HepG2 (cell line): ENCODE data around the gene HDAC5. TPM values are rescaled to one million over a fixed set of nuclear protein-coding genes. Genes with fewer than 3 reads are reported as not detected.

ENCODE experiments used
- CEBPB ChIP-seq: IDR thresholded peaks from 2 replicates; pipeline ENCODE4 v1.6.1; 2011; ENCODE audit warnings: low read depth, low read length, improper control_type of control experiment, borderline replicate concordance
- CEBPG ChIP-seq: IDR thresholded peaks from 2 replicates; pipeline ENCODE4 v1.6.1; 2016
- NR2F1 ChIP-seq, 2 experiments: fragments of 450-650 bp in 1 of 2; formaldehyde crosslinking in 1 of 2; IDR thresholded peaks; 2 replicates each; pipeline versions ENCODE4 v1.5.0 to v1.6.1; 2016 to 2020; ENCODE audit warnings: mild to moderate bottlenecking in 1 of 2, missing compliant biosample characterization in 1 of 2, missing genetic modification reagents in 1 of 2, moderate library complexity in 1 of 2
- NR2F6 ChIP-seq, 2 experiments: IDR thresholded peaks; 2 replicates each; pipeline ENCODE4 v1.6.1; 2016; ENCODE audit warnings: antibody characterized with exemption in 1 of 2, mild to moderate bottlenecking in 1 of 2
- PHF20 ChIP-seq: sonication (generic); formaldehyde crosslinking; IDR thresholded peaks from 2 replicates; pipeline ENCODE4 v1.5.0; 2020; ENCODE audit warnings: mild to moderate bottlenecking, missing genetic modification reagents
- SOX6 ChIP-seq, 2 experiments: fragments of 450-650 bp in 1 of 2; sonication (generic) in 1 of 2; formaldehyde crosslinking in 1 of 2; IDR thresholded peaks; 2 replicates each; pipeline versions ENCODE4 v1.4.0 to v1.6.1; 2017 to 2020; ENCODE audit warnings: antibody characterized with exemption in 1 of 2, mild to moderate bottlenecking in 1 of 2, missing genetic modification reagents in 1 of 2
- TBP ChIP-seq: sonication (generic); formaldehyde crosslinking; IDR thresholded peaks from 2 replicates; pipeline ENCODE4 v1.5.0; 2020; ENCODE audit warnings: missing genetic modification reagents
- TEAD3 ChIP-seq: optimal IDR thresholded peaks from 2 replicates; pipeline ENCODE3; 2016; ENCODE audit warnings: borderline replicate concordance
- TOPORS ChIP-seq: sonication (generic); formaldehyde crosslinking; IDR thresholded peaks from 2 replicates; pipeline ENCODE4 v1.8.0; 2023; ENCODE audit warnings: mild to moderate bottlenecking, missing genetic modification reagents
- ZEB1 ChIP-seq: IDR thresholded peaks from 2 replicates; pipeline ENCODE4 v1.6.1; 2012; ENCODE audit warnings: mild to moderate bottlenecking, low read depth, inconsistent platforms; ENCODE audit not compliant: insufficient replicate concordance
- ZNF124 ChIP-seq: sonication (generic); formaldehyde crosslinking; IDR thresholded peaks from 2 replicates; pipeline ENCODE4 v1.4.0; 2020; ENCODE audit warnings: missing genetic modification reagents
- ZNF18 ChIP-seq: sonication (generic); formaldehyde crosslinking; IDR thresholded peaks from 2 replicates; pipeline ENCODE4 v1.8.0; 2022; ENCODE audit warnings: mild to moderate bottlenecking, missing genetic modification reagents; ENCODE audit not compliant: insufficient replicate concordance
- ZNF264 ChIP-seq: sonication (generic); formaldehyde crosslinking; IDR thresholded peaks from 2 replicates; pipeline ENCODE4 v1.4.0; 2020; ENCODE audit warnings: missing genetic modification reagents
- ZNF317 ChIP-seq: sonication (generic); formaldehyde crosslinking; IDR thresholded peaks from 2 replicates; pipeline ENCODE4 v1.5.0; 2020; ENCODE audit warnings: mild to moderate bottlenecking, missing genetic modification reagents
- ZNF362 ChIP-seq: sonication (generic); formaldehyde crosslinking; IDR thresholded peaks from 2 replicates; pipeline ENCODE4 v1.4.0; 2020; ENCODE audit warnings: missing genetic modification reagents, mild to moderate bottlenecking, borderline replicate concordance
- ZNF547 ChIP-seq: sonication (generic); formaldehyde crosslinking; IDR thresholded peaks from 2 replicates; pipeline ENCODE4 v1.5.1; 2020; ENCODE audit warnings: mild to moderate bottlenecking, missing genetic modification reagents
- ZNF781 ChIP-seq: sonication (generic); formaldehyde crosslinking; IDR thresholded peaks from 2 replicates; pipeline ENCODE4 v1.5.1; 2020; ENCODE audit warnings: borderline replicate concordance, mild to moderate bottlenecking, missing genetic modification reagents; ENCODE audit errors: not compliant biosample characterization
- ZNF878 ChIP-seq: sonication (generic); formaldehyde crosslinking; IDR thresholded peaks from 2 replicates; pipeline ENCODE4 v1.8.1; 2023; ENCODE audit warnings: mild to moderate bottlenecking, missing genetic modification reagents, moderate library complexity
- polyA plus RNA-seq, 8 experiments: library from polyadenylated mRNA; depleted of rRNA in 3 of 8; stranded (reverse) in 7 of 8; unstranded in 1 of 8; fragments of >200 nt; fragmentation: Illumina TruSeq in 4 of 8; extraction: Trizol in 4 of 8; gene quantifications; 2 replicates each; pipeline versions ENCODE4 v1.2.1 to v1.2.3, GENCODE V29; 2011 to 2016; ENCODE audit warnings: low read depth in 4 of 8, missing spikeins in 1 of 8, mixed read lengths in 1 of 8; ENCODE audit not compliant: insufficient read depth in 1 of 8
- total RNA-seq, 5 experiments: library from RNA; depleted of rRNA; stranded (reverse); fragments of >200 nt; fragmentation: Illumina TruSeq; extraction: Trizol; gene quantifications; 2 replicates each; pipeline ENCODE4 v1.2.3, GENCODE V29; 2016; ENCODE audit warnings: low read depth in 1 of 5
- TF ChIP-seq, protein P1 (sequence below): sonication (generic); formaldehyde crosslinking; IDR thresholded peaks from 2 replicates; pipeline ENCODE4 v1.5.1; 2020; ENCODE audit warnings: missing genetic modification reagents, mild to moderate bottlenecking, borderline replicate concordance
- TF ChIP-seq, protein P2 (sequence below): sonication (generic); formaldehyde crosslinking; IDR thresholded peaks from 2 replicates; pipeline ENCODE4 v1.5.1; 2020; ENCODE audit warnings: mild to moderate bottlenecking, missing genetic modification reagents

The HDAC5 gene
- total and polyA plus RNA-seq, 2 of the 13 experiments (the other 11 are each of a cell fraction or from before 2014, with no cell fraction given), result 46.4 to 85.4 TPM

GRCh38 chr17:44134752-44135568 lies 11.5 kb upstream of the HDAC5 start (continued):
- TF ChIP-seq, protein P1, sequence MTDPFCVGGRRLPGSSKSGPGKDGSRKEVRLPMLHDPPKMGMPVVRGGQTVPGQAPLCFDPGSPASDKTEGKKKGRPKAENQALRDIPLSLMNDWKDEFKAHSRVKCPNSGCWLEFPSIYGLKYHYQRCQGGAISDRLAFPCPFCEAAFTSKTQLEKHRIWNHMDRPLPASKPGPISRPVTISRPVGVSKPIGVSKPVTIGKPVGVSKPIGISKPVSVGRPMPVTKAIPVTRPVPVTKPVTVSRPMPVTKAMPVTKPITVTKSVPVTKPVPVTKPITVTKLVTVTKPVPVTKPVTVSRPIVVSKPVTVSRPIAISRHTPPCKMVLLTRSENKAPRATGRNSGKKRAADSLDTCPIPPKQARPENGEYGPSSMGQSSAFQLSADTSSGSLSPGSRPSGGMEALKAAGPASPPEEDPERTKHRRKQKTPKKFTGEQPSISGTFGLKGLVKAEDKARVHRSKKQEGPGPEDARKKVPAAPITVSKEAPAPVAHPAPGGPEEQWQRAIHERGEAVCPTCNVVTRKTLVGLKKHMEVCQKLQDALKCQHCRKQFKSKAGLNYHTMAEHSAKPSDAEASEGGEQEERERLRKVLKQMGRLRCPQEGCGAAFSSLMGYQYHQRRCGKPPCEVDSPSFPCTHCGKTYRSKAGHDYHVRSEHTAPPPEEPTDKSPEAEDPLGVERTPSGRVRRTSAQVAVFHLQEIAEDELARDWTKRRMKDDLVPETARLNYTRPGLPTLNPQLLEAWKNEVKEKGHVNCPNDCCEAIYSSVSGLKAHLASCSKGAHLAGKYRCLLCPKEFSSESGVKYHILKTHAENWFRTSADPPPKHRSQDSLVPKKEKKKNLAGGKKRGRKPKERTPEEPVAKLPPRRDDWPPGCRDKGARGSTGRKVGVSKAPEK (CRISPR knock-in tag), result no peak
- TF ChIP-seq ZNF124 (CRISPR knock-in tag), result no peak
- TF ChIP-seq ZNF18 (CRISPR knock-in tag), result peak; percentile 48
- TF ChIP-seq TBP (CRISPR knock-in tag), result no peak
- TF ChIP-seq, protein P2, sequence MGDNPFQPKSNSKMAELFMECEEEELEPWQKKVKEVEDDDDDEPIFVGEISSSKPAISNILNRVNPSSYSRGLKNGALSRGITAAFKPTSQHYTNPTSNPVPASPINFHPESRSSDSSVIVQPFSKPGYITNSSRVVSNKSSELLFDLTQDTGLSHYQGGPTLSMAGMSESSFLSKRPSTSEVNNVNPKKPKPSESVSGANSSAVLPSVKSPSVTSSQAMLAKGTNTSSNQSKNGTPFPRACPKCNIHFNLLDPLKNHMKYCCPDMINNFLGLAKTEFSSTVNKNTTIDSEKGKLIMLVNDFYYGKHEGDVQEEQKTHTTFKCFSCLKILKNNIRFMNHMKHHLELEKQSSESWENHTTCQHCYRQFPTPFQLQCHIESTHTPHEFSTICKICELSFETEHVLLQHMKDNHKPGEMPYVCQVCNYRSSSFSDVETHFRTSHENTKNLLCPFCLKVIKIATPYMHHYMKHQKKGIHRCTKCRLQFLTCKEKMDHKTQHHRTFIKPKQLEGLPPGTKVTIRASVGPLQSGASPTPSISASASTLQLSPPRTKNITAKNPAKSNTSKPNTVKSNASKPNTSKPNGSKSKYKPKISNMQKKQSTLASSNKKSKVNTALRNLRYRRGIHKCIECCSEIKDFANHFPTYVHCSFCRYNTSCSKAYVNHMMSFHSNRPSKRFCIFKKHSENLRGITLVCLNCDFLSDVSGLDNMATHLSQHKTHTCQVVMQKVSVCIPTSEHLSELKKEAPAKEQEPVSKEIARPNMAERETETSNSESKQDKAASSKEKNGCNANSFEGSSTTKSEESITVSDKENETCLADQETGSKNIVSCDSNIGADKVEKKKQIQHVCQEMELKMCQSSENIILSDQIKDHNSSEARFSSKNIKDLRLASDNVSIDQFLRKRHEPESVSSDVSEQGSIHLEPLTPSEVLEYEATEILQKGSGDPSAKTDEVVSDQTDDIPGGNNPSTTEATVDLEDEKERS (CRISPR knock-in tag), result 0 out of 2 replicates have a peak, but pooled peaks have one; percentile 21
- TF ChIP-seq ZNF878 (CRISPR knock-in tag), result 0 out of 2 replicates have a peak, but pooled peaks have one; percentile 52
- TF ChIP-seq ZEB1, result no peak
- TF ChIP-seq ZNF264 (CRISPR knock-in tag), result no peak
- peak; percentile 65 for TF ChIP-seq NR2F6 (IDR thresholded peaks at IDR 0.05)
- TF ChIP-seq NR2F6 (CRISPR knock-in tag; IDR thresholded peaks at IDR 0.05), result peak; percentile 86
- no peak for TF ChIP-seq ZNF317
- TF ChIP-seq ZNF547 (CRISPR knock-in tag), result no peak
- TF ChIP-seq NR2F1 (CRISPR knock-in tag; IDR thresholded peaks at IDR 0.05), result peak; percentile 28 to 67; a peak in 3 of 4 replicates
- TF ChIP-seq ZNF781 (CRISPR knock-in tag), result peak; percentile 12
- peak; percentile 54; the same call in 1 of the 2 replicates for TF ChIP-seq ZNF362
- TF ChIP-seq TOPORS (CRISPR knock-in tag), result no peak
- peak; percentile 61 for TF ChIP-seq CEBPG
- peak; percentile 54 for TF ChIP-seq TEAD3 (CRISPR knock-in tag)
- no peak for TF ChIP-seq SOX6 (IDR thresholded peaks at IDR 0.05)
- peak; percentile 41 for TF ChIP-seq SOX6 (CRISPR knock-in tag; IDR thresholded peaks at IDR 0.05)
- TF ChIP-seq CEBPB, result peak; percentile 75; the same call in 1 of the 2 replicates
- TF ChIP-seq PHF20 (CRISPR knock-in tag), result 0 out of 2 replicates have a peak, but pooled peaks have one; percentile 11
